CD14-positive monocyte (primary cell): ENCODE measurements around the gene CKAP4. TPM values are rescaled to one million over a fixed set of nuclear protein-coding genes. Genes with fewer than 3 reads are reported as not detected.

Experiments
- DNase-seq, 3 donors: peaks; one replicate each; pipeline ENCODE4 v3.0.0-alpha.2; 2011 to 2022
- H2AFZ ChIP-seq: 2 replicates; pipeline ENCODE4 v1.6.0; 2012; ENCODE audit warnings: mild to moderate bottlenecking, low read depth, low read length, inconsistent platforms; ENCODE audit not compliant: insufficient read depth, poor library complexity, severe bottlenecking
- H3K27ac ChIP-seq, 2 donors: 1 replicate in 1 of 2; 2 replicates in 1 of 2; pipeline ENCODE4 v1.5.1; 2012 to 2013; ENCODE audit warnings: low read length in 2 of 2, control low read depth in 1 of 2, inconsistent platforms in 1 of 2, low read depth in 1 of 2, mild to moderate bottlenecking in 1 of 2
- H3K27me3 ChIP-seq, 2 donors: one replicate each; pipeline versions ENCODE4 v1.6.0 to v1.6.1; 2011 to 2013; ENCODE audit warnings: low read length in 2 of 2; ENCODE audit not compliant: control insufficient read depth in 2 of 2, insufficient read depth in 2 of 2
- H3K36me3 ChIP-seq, 2 donors: replicated peaks in 1 of 2; 1 replicate in 1 of 2; 2 replicates in 1 of 2; pipeline versions ENCODE4 v1.5.1 to v1.6.1; 2012 to 2013; ENCODE audit warnings: low read length in 2 of 2, control low read depth in 1 of 2, inconsistent platforms in 1 of 2, mild to moderate bottlenecking in 1 of 2; ENCODE audit not compliant: insufficient read depth in 2 of 2, control insufficient read depth in 1 of 2
- H3K4me1 ChIP-seq, 2 donors: 1 replicate in 1 of 2; 2 replicates in 1 of 2; pipeline versions ENCODE4 v1.5.1 to v1.6.1; 2012 to 2013; ENCODE audit warnings: low read length in 2 of 2, control low read depth in 1 of 2, inconsistent platforms in 1 of 2, mild to moderate bottlenecking in 1 of 2, moderate library complexity in 1 of 2; ENCODE audit not compliant: insufficient read depth in 2 of 2, control insufficient read depth in 1 of 2
- H3K4me2 ChIP-seq: replicated peaks from 2 replicates; pipeline ENCODE3; 2012; ENCODE audit warnings: low read length, moderate library complexity, mild to moderate bottlenecking; ENCODE audit not compliant: poor library complexity, severe bottlenecking; ENCODE audit errors: extremely low read depth
- H3K4me3 ChIP-seq, 3 experiments: fragments of 200-600 bp in 1 of 3; sonication (generic) in 1 of 3; replicated peaks in 1 of 3; 1 replicate in 2 of 3; 2 replicates in 1 of 3; pipeline ENCODE4 v1.5.1; 2011 to 2013; ENCODE audit warnings: low read length in 3 of 3, mild to moderate bottlenecking in 3 of 3, control low read depth in 2 of 3, low read depth in 2 of 3, inconsistent platforms in 1 of 3, moderate library complexity in 1 of 3
- H3K79me2 ChIP-seq: 2 replicates; pipeline ENCODE4 v1.6.0; 2012; ENCODE audit warnings: mild to moderate bottlenecking, control low read depth, inconsistent platforms, low read length, moderate library complexity; ENCODE audit not compliant: insufficient read depth
- H3K9ac ChIP-seq: 2 replicates; pipeline ENCODE4 v1.6.0; 2017; ENCODE audit warnings: low read length, mild to moderate bottlenecking; ENCODE audit not compliant: insufficient read depth, poor library complexity, severe bottlenecking
- H3K9me3 ChIP-seq, 2 donors: replicated peaks in 1 of 2; 1 replicate in 1 of 2; 2 replicates in 1 of 2; pipeline versions ENCODE4 v1.5.1 to v1.6.1; 2012 to 2013; ENCODE audit warnings: low read length in 2 of 2, control low read depth in 1 of 2; ENCODE audit not compliant: control insufficient read depth in 1 of 2, insufficient read depth in 1 of 2
- H4K20me1 ChIP-seq: 2 replicates; pipeline ENCODE4 v1.6.0; 2012; ENCODE audit warnings: mild to moderate bottlenecking, low read length, control low read depth, moderate library complexity; ENCODE audit not compliant: insufficient read depth
- H3K27ac Mint-ChIP-seq, 7 donors: one replicate each; pipeline ENCODE4 v1.8.0; 2020; ENCODE audit warnings: mild to moderate bottlenecking in 7 of 7, mixed read lengths in 7 of 7, moderate library complexity in 6 of 7, inconsistent platforms in 2 of 7
- H3K27me3 Mint-ChIP-seq, 3 donors: one replicate each; pipeline ENCODE4 v1.8.0; 2021 to 2022; ENCODE audit warnings: low read depth in 3 of 3, mild to moderate bottlenecking in 3 of 3, mixed read lengths in 3 of 3, moderate library complexity in 3 of 3, inconsistent platforms in 1 of 3
- H3K36me3 Mint-ChIP-seq, 2 donors: one replicate each; pipeline ENCODE4 v1.8.0; 2020; ENCODE audit warnings: mixed read lengths in 2 of 2, inconsistent platforms in 1 of 2, mild to moderate bottlenecking in 1 of 2
- H3K4me1 Mint-ChIP-seq: one replicate; pipeline ENCODE4 v1.8.0; 2020; ENCODE audit warnings: mild to moderate bottlenecking, mixed read lengths
- H3K4me3 Mint-ChIP-seq, 2 donors: one replicate each; pipeline ENCODE4 v1.8.0; 2020; ENCODE audit warnings: mild to moderate bottlenecking in 2 of 2, mixed read lengths in 2 of 2, moderate library complexity in 1 of 2
- H3K9me3 Mint-ChIP-seq, 7 donors: one replicate each; pipeline ENCODE4 v1.8.0; 2020 to 2022; ENCODE audit warnings: mixed read lengths in 7 of 7, mild to moderate bottlenecking in 6 of 7, moderate library complexity in 6 of 7, inconsistent platforms in 2 of 7
- CTCF ChIP-seq: fragments of 200-600 bp; IDR thresholded peaks from one replicate; pipeline ENCODE4 v1.8.0; 2022; ENCODE audit warnings: antibody characterized with exemption, mild to moderate bottlenecking
- WGBS: methylation state at CpG from one replicate; pipeline ENCODE4 v1.1.5; 2013; ENCODE audit warnings: missing lambda C conversion rate; ENCODE audit not compliant: insufficient coverage; 5-methylcytosine and 5-hydroxymethylcytosine counted together
- intact Hi-C, 2 donors: fragments of 100-400 bp; cut with micrococcal nuclease; formaldehyde crosslinking; loops; one replicate each; pipeline versions ENCODE4 v1.15.0 to v1.15.1; 2023
- polyA plus RNA-seq, 3 donors: library from polyadenylated mRNA; depleted of rRNA in 1 of 3; unstranded in 2 of 3; stranded (reverse) in 1 of 3; fragments of 300-500 nt in 2 of 3; fragments of >200 nt in 1 of 3; fragmentation: Illumina TruSeq in 2 of 3; gene quantifications; 1 replicate in 2 of 3; 2 replicates in 1 of 3; pipeline ENCODE4 v1.2.3, GENCODE V29; 2012 to 2021

Gene CKAP4
- polyA plus RNA-seq, 3 donors, result 46.9 to 59.4 (median 55.9) TPM

GRCh38 chr12:106192659-106193393, 55.0 kb downstream of the CKAP4 start:
- H2AFZ ChIP-seq, result no peak overlapping the region
- H3K27ac Mint-ChIP-seq, result no peak overlapping the region
- no peak overlapping the region for H3K9ac ChIP-seq
- no peak overlapping the region for H3K4me3 ChIP-seq
- H3K36me3 Mint-ChIP-seq, result no peaks in the 10 kb centered on the region
- H3K9me3 ChIP-seq, result no peaks in the 10 kb centered on the region
- intact Hi-C loops, result no loop called here
- H3K4me1 Mint-ChIP-seq, result no peaks in the 10 kb centered on the region
- TF ChIP-seq CTCF, result no peak
- no peaks in the 10 kb centered on the region for H3K27me3 ChIP-seq
- no peak overlapping the region for H3K4me3 Mint-ChIP-seq
- no peaks in the 10 kb centered on the region for H3K36me3 ChIP-seq
- H3K9me3 Mint-ChIP-seq, result no peaks in the 10 kb centered on the region
- no peaks in the 10 kb centered on the region for H3K79me2 ChIP-seq
- H3K27me3 Mint-ChIP-seq, result peaks cover 10 to 16% (median 14%) of the 10 kb centered on the region in 3 donors
- H3K4me1 ChIP-seq, result no peaks in the 10 kb centered on the region
- WGBS, result 100% methylated on average over 2 of the region's 4 CpGs
- no peak for DNase-seq
- H4K20me1 ChIP-seq, result no peaks in the 10 kb centered on the region
- no peak overlapping the region for H3K27ac ChIP-seq
- no peak overlapping the region for H3K4me2 ChIP-seq

GRCh38 chr12:106190581-106190980, 57.2 kb downstream of the CKAP4 start:
- no peaks in the 10 kb centered on the region for H3K4me1 ChIP-seq
- H4K20me1 ChIP-seq, result no peaks in the 10 kb centered on the region
- no peak overlapping the region for H2AFZ ChIP-seq
- H3K9ac ChIP-seq, result no peak overlapping the region
- H3K9me3 ChIP-seq, result no peaks in the 10 kb centered on the region
- H3K36me3 ChIP-seq, result no peaks in the 10 kb centered on the region
- H3K4me3 Mint-ChIP-seq, result no peak overlapping the region
- H3K79me2 ChIP-seq, result no peaks in the 10 kb centered on the region
- intact Hi-C loops, result no loop called here
- no peak for TF ChIP-seq CTCF
- H3K27ac ChIP-seq, result no peak overlapping the region
- no peaks in the 10 kb centered on the region for H3K9me3 Mint-ChIP-seq
- H3K27ac Mint-ChIP-seq, result no peak overlapping the region
- H3K4me3 ChIP-seq, result no peak overlapping the region
- H3K27me3 ChIP-seq, result peaks cover 0 to 10% of the 10 kb centered on the region in 2 donors
- DNase-seq, result no peak
- no peaks in the 10 kb centered on the region for H3K4me1 Mint-ChIP-seq
- WGBS, result no CpG with 5 or more reads among the region's 3 CpGs
- H3K36me3 Mint-ChIP-seq, result no peaks in the 10 kb centered on the region
- H3K4me2 ChIP-seq, result no peak overlapping the region
- peaks cover 6 to 23% (median 15%) of the 10 kb centered on the region in 3 donors for H3K27me3 Mint-ChIP-seq
